SK-N-SH treated with all-trans-retinoic acid at 6 μM for 48 hours (cell line): ENCODE data around the gene TBX19.

ENCODE experiments used
- ATAC-seq: fragments of 200-7000 bp; cut with Tn5 transposase; 3 replicates; pipeline ENCODE4 v1.9.1; 2020; ENCODE audit warnings: mild to moderate bottlenecking, moderate library complexity
- BACH2 ChIP-seq: fragments of 250-450 bp; sonication (Bioruptor Pico); IDR thresholded peaks from 2 replicates; pipeline ENCODE4 v1.9.0; 2021; ENCODE audit warnings: mild to moderate bottlenecking, borderline replicate concordance
- CSDC2 ChIP-seq: fragments of 250-450 bp; sonication (Bioruptor Pico); IDR thresholded peaks from 2 replicates; pipeline ENCODE4 v1.5.0; 2020; ENCODE audit warnings: mild to moderate bottlenecking, moderate library complexity
- ESRRG ChIP-seq: fragments of 250-450 bp; sonication (Bioruptor Pico); IDR thresholded peaks from 2 replicates; pipeline ENCODE4 v1.6.1; 2021; ENCODE audit warnings: mild to moderate bottlenecking
- GLIS3 ChIP-seq: fragments of 250-450 bp; sonication (Bioruptor Pico); IDR thresholded peaks from 2 replicates; pipeline ENCODE4 v1.5.0; 2020; ENCODE audit warnings: mild to moderate bottlenecking, moderate library complexity
- ISL1 ChIP-seq: fragments of 250-450 bp; sonication (Bioruptor Pico); IDR thresholded peaks from 2 replicates; pipeline ENCODE4 v2.1.2; 2022; ENCODE audit warnings: mild to moderate bottlenecking, moderate library complexity
- OSR1 ChIP-seq: fragments of 250-450 bp; sonication (Bioruptor Pico); IDR thresholded peaks from 2 replicates; pipeline ENCODE4 v1.8.0; 2022; ENCODE audit warnings: moderate library complexity, mild to moderate bottlenecking, inconsistent platforms
- PPARA ChIP-seq: fragments of 250-450 bp; sonication (Bioruptor Pico); IDR thresholded peaks from 2 replicates; pipeline ENCODE4 v1.5.0; 2020; ENCODE audit warnings: mild to moderate bottlenecking, borderline replicate concordance
- TCF4 ChIP-seq: fragments of 250-450 bp; sonication (Bioruptor Pico); IDR thresholded peaks from 2 replicates; pipeline ENCODE4 v1.8.0; 2021; ENCODE audit warnings: mild to moderate bottlenecking, moderate library complexity, borderline replicate concordance
- TOX ChIP-seq: fragments of 250-450 bp; sonication (Bioruptor Pico); IDR thresholded peaks from 2 replicates; pipeline ENCODE4 v1.8.0; 2021; ENCODE audit warnings: mild to moderate bottlenecking, moderate library complexity, borderline replicate concordance
- ZC3H10 ChIP-seq: fragments of 250-450 bp; sonication (Bioruptor Pico); IDR thresholded peaks from 2 replicates; pipeline ENCODE4 v1.5.1; 2021; ENCODE audit warnings: mild to moderate bottlenecking, moderate library complexity
- ZFP3 ChIP-seq: fragments of 250-450 bp; sonication (Bioruptor Pico); IDR thresholded peaks from 2 replicates; pipeline ENCODE4 v1.5.0; 2020; ENCODE audit warnings: mild to moderate bottlenecking, moderate library complexity
- ZFP30 ChIP-seq: fragments of 450-650 bp; formaldehyde crosslinking; IDR thresholded peaks from 2 replicates; pipeline ENCODE4 v1.5.0; 2022; ENCODE audit warnings: mild to moderate bottlenecking, moderate library complexity
- ZNF565 ChIP-seq: fragments of 450-650 bp; formaldehyde crosslinking; conservative IDR thresholded peaks from 2 replicates; pipeline ENCODE4 v1.5.0; 2020; ENCODE audit warnings: low read depth, mild to moderate bottlenecking, moderate library complexity
- ZNF70 ChIP-seq: fragments of 450-650 bp; formaldehyde crosslinking; IDR thresholded peaks from 2 replicates; pipeline ENCODE4 v1.5.0; 2020; ENCODE audit warnings: mild to moderate bottlenecking, moderate library complexity
- ZNF8 ChIP-seq: fragments of 450-650 bp; formaldehyde crosslinking; IDR thresholded peaks from 2 replicates; pipeline ENCODE4 v1.5.0; 2020; ENCODE audit warnings: mild to moderate bottlenecking, moderate library complexity
- TF ChIP-seq, protein P1 (sequence below): fragments of 250-450 bp; sonication (Bioruptor Pico); IDR thresholded peaks from 2 replicates; pipeline ENCODE4 v1.5.0; 2020; ENCODE audit warnings: mild to moderate bottlenecking, moderate library complexity
- TF ChIP-seq, protein P2 (sequence below): fragments of 250-450 bp; sonication (Bioruptor Pico); IDR thresholded peaks from 2 replicates; pipeline ENCODE4 v1.5.1; 2021; ENCODE audit warnings: mild to moderate bottlenecking, moderate library complexity
- TF ChIP-seq, protein P3 (sequence below): fragments of 250-450 bp; sonication (Bioruptor Pico); IDR thresholded peaks from 2 replicates; pipeline ENCODE4 v1.8.0; 2020; ENCODE audit warnings: mild to moderate bottlenecking, moderate library complexity, borderline replicate concordance
- TF ChIP-seq, protein P4 (sequence below): fragments of 250-450 bp; sonication (Bioruptor Pico); IDR thresholded peaks from 2 replicates; pipeline ENCODE4 v1.5.1; 2020; ENCODE audit warnings: low read depth, mild to moderate bottlenecking, moderate library complexity

TBX19 gene

DNA sequence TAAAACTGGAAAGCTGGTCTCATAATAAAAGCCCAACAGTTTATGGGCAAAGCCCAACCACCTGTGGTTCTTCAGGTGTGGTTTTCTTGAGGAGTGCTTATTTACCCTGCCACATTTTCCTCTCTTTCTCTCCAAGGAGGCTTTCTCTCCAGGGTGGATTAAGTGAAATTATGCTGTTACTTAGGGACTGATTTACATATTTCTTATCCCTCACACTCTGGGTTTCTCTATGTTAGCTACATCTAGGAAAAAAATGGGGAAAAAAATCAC, 4.8 kb downstream of the TBX19 start:
- ATAC-seq: 0 out of 3 replicates have a peak, but pooled peaks have one; percentile 28
- TF ChIP-seq PPARA (no peak), TCF4 (CRISPR knock-in tag) (no peak), ISL1 (CRISPR knock-in tag) (no peak), ESRRG (CRISPR knock-in tag) (no peak), TOX (CRISPR knock-in tag) (no peak), ZNF565 (CRISPR knock-in tag) (no peak), ZC3H10 (CRISPR knock-in tag) (no peak), ZNF70 (CRISPR knock-in tag) (no peak), BACH2 (CRISPR knock-in tag) (no peak), CSDC2 (CRISPR knock-in tag) (no peak), OSR1 (CRISPR knock-in tag) (no peak), ZFP30 (no peak)
- TF ChIP-seq, protein P1, sequence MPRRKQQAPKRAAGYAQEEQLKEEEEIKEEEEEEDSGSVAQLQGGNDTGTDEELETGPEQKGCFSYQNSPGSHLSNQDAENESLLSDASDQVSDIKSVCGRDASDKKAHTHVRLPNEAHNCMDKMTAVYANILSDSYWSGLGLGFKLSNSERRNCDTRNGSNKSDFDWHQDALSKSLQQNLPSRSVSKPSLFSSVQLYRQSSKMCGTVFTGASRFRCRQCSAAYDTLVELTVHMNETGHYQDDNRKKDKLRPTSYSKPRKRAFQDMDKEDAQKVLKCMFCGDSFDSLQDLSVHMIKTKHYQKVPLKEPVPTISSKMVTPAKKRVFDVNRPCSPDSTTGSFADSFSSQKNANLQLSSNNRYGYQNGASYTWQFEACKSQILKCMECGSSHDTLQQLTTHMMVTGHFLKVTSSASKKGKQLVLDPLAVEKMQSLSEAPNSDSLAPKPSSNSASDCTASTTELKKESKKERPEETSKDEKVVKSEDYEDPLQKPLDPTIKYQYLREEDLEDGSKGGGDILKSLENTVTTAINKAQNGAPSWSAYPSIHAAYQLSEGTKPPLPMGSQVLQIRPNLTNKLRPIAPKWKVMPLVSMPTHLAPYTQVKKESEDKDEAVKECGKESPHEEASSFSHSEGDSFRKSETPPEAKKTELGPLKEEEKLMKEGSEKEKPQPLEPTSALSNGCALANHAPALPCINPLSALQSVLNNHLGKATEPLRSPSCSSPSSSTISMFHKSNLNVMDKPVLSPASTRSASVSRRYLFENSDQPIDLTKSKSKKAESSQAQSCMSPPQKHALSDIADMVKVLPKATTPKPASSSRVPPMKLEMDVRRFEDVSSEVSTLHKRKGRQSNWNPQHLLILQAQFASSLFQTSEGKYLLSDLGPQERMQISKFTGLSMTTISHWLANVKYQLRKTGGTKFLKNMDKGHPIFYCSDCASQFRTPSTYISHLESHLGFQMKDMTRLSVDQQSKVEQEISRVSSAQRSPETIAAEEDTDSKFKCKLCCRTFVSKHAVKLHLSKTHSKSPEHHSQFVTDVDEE (CRISPR knock-in tag): no peak
- TF ChIP-seq, protein P2, sequence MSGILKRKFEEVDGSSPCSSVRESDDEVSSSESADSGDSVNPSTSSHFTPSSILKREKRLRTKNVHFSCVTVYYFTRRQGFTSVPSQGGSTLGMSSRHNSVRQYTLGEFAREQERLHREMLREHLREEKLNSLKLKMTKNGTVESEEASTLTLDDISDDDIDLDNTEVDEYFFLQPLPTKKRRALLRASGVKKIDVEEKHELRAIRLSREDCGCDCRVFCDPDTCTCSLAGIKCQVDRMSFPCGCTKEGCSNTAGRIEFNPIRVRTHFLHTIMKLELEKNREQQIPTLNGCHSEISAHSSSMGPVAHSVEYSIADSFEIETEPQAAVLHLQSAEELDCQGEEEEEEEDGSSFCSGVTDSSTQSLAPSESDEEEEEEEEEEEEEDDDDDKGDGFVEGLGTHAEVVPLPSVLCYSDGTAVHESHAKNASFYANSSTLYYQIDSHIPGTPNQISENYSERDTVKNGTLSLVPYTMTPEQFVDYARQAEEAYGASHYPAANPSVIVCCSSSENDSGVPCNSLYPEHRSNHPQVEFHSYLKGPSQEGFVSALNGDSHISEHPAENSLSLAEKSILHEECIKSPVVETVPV (CRISPR knock-in tag): no peak
- TF ChIP-seq, protein P3, sequence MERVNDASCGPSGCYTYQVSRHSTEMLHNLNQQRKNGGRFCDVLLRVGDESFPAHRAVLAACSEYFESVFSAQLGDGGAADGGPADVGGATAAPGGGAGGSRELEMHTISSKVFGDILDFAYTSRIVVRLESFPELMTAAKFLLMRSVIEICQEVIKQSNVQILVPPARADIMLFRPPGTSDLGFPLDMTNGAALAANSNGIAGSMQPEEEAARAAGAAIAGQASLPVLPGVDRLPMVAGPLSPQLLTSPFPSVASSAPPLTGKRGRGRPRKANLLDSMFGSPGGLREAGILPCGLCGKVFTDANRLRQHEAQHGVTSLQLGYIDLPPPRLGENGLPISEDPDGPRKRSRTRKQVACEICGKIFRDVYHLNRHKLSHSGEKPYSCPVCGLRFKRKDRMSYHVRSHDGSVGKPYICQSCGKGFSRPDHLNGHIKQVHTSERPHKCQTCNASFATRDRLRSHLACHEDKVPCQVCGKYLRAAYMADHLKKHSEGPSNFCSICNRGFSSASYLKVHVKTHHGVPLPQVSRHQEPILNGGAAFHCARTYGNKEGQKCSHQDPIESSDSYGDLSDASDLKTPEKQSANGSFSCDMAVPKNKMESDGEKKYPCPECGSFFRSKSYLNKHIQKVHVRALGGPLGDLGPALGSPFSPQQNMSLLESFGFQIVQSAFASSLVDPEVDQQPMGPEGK: no peak

DNA sequence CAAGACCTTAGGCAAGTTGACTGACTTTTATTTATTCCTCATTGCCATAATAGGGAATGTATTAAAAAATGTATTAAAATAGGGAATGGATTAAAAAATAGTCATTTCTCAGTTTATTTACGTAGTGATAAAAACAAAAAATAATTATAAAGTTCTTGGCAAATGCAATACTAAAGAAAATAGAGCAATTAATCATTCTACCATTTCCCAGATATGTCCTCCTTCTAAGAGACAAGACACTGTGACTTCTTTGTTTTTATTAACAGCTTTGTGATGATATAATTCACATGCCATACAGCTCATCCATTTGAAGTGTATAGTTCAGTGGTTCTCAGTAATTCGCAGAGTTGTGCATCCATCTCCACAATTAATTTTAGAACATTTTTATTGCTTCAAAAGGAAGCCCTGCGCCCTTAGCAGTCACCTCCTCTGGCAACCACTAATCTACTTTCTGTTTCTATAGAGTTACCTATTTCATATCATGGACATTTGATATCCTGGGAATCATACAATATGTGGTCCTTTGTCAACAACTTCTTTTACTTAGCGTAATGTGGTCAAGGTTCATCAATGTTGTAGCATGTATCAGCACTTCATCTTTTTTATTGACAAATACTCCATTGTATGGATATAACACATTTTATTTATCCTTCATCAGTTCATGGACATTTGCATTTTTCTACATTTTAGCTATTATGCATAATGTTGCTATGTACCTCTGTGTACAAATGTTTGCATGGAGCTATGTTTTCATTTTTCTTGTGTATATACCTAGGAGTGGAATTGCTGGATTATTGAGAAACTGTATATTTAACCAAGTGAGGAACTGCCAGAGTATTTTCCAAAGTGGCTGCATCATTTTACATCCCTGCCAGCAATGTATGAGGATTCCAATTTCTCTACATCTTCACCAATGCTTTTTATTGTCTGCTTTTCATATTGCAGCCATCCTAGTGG, 5.6 kb downstream of the TBX19 start:
- TF ChIP-seq, protein P2 (CRISPR knock-in tag): no peak
- no peak for TF ChIP-seq GLIS3 (CRISPR knock-in tag)
- TF ChIP-seq, protein P4, sequence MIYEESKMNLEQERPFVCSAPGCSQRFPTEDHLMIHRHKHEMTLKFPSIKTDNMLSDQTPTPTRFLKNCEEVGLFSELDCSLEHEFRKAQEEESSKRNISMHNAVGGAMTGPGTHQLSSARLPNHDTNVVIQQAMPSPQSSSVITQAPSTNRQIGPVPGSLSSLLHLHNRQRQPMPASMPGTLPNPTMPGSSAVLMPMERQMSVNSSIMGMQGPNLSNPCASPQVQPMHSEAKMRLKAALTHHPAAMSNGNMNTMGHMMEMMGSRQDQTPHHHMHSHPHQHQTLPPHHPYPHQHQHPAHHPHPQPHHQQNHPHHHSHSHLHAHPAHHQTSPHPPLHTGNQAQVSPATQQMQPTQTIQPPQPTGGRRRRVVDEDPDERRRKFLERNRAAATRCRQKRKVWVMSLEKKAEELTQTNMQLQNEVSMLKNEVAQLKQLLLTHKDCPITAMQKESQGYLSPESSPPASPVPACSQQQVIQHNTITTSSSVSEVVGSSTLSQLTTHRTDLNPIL (CRISPR knock-in tag): no peak
- no peak for TF ChIP-seq ZNF8 (CRISPR knock-in tag)
- TF ChIP-seq ESRRG (CRISPR knock-in tag): no peak
- TF ChIP-seq CSDC2 (CRISPR knock-in tag): no peak
- TF ChIP-seq, protein P1 (CRISPR knock-in tag): no peak
- no peak for TF ChIP-seq ZFP3
- TF ChIP-seq, protein P3: no peak
- no peak for ATAC-seq
